ENCODE results near the gene MYO1C. TPM values are rescaled to one million over a fixed set of nuclear protein-coding genes. Genes with fewer than 3 reads are reported as not detected.
A peak's percentile ranks its signal among the peaks of the same experiment; 100 is the strongest.

MYO1C gene
- total and polyA plus RNA-seq, 12 donors: 11.6 to 103 (median 71.3) TPM

- Histone ChIP-seq H3K36me3 (replicated peaks in 1 of 2) (no peaks in the 10 kb centered on the region), H3K27ac (peak overlapping the region in 4 of 5 donors; percentile 82 to 97 (median 86)), H3K4me3 (peak overlapping the region in 2 of 4 donors; percentile 33 to 81), H3K4me1 (replicated peaks in 1 of 2) (peaks cover 25 to 49% of the 10 kb centered on the region in 2 donors), H3K27me3 (no peaks in the 10 kb centered on the region), H3K9me3 (replicated peaks in 1 of 3) (no peaks in the 10 kb centered on the region)
- DNase-seq: peak; percentile 67 to 87 (median 86)
- TF ChIP-seq POLR2A (IDR thresholded peaks at IDR 0.05): peak in 1 of 2 donors; percentile 60
- TF ChIP-seq CTCF (IDR thresholded peaks at IDR 0.05): peak in 3 of 6 experiments; percentile 2 to 28 (median 23)
- 1 to 2% (median 1%) methylated on average over 22 to 72 of the region's 72 CpGs; no CpG with 5 or more reads in 1 of the 4 donors for whole genome bisulfite sequencing, 4 donors
- intact Hi-C loops (cut with DNase I): no loop called here
These were observed 4.3 kb downstream of the MYO1C start for GRCh38 chr17:1487939-1488825.

GRCh38 chr17:1486802-1487695 lies 5.4 kb downstream of the MYO1C start:
- Histone ChIP-seq H3K27ac (peak overlapping the region in 4 of 5 donors; percentile 82 to 97 (median 86)), H3K27me3 (no peaks in the 10 kb centered on the region), H3K9me3 (replicated peaks in 1 of 3) (no peaks in the 10 kb centered on the region), H3K36me3 (replicated peaks in 1 of 2) (peaks cover 0 to under 1% of the 10 kb centered on the region in 2 donors), H3K4me3 (peak overlapping the region in 1 of 4 donors; percentile 81), H3K4me1 (replicated peaks in 1 of 2) (peaks cover 25 to 45% of the 10 kb centered on the region in 2 donors)
- TF ChIP-seq POLR2A (IDR thresholded peaks at IDR 0.05): peak in 1 of 2 donors; percentile 8
- TF ChIP-seq CTCF (IDR thresholded peaks at IDR 0.05): no peak
- DNase-seq: peak; percentile 56 to 78 (median 61)
- 26 to 38% (median 28%) methylated on average over 29 to 74 of the region's 74 CpGs for WGBS, 4 donors
- intact Hi-C loops (cut with DNase I): no loop called here

GRCh38 chr17:1485423-1486376 lies 6.8 kb downstream of the MYO1C start:
- Histone ChIP-seq H3K27ac (peak overlapping the region in 4 of 5 donors; percentile 69 to 97 (median 86)), H3K9me3 (replicated peaks in 1 of 3) (no peaks in the 10 kb centered on the region), H3K36me3 (replicated peaks in 1 of 2) (peaks cover 0 to 11% of the 10 kb centered on the region in 2 donors), H3K4me1 (replicated peaks in 1 of 2) (peaks cover 22 to 42% of the 10 kb centered on the region in 2 donors), H3K4me3 (peak overlapping the region in 3 of 4 donors; percentile 18 to 81 (median 55)), H3K27me3 (no peaks in the 10 kb centered on the region)
- WGBS, 4 donors: 2 to 10% (median 3%) methylated on average over 23 to 125 of the region's 127 CpGs
- peak in 1 of 2 donors; percentile 36 for TF ChIP-seq POLR2A (IDR thresholded peaks at IDR 0.05)
- TF ChIP-seq CTCF (IDR thresholded peaks at IDR 0.05): no peak
- peak; percentile 54 to 75 (median 67) for DNase-seq
- intact Hi-C loops (cut with DNase I): no loop called here
